Osteoblast (primary cell): ENCODE measurements around the gene ELOVL2. TPM values are rescaled to one million over a fixed set of nuclear protein-coding genes. Genes with fewer than 3 reads are reported as not detected.

Experiments
- DNase-seq: peaks from one replicate; pipeline ENCODE4 v3.0.0; 2011; ENCODE audit warnings: low spot score, mixed read lengths; ENCODE audit not compliant: insufficient read length; ENCODE audit errors: missing footprints
- H2AFZ ChIP-seq: 2 replicates; pipeline ENCODE4 v1.6.0; 2011; ENCODE audit warnings: mild to moderate bottlenecking, low read length
- H3K27ac ChIP-seq: 2 replicates; pipeline ENCODE4 v1.5.1; 2011; ENCODE audit warnings: mild to moderate bottlenecking, low read depth, low read length, moderate library complexity
- H3K27me3 ChIP-seq: 2 replicates; pipeline ENCODE4 v1.6.0; 2012; ENCODE audit warnings: mild to moderate bottlenecking, control low read depth, inconsistent platforms, low read length, moderate library complexity; ENCODE audit not compliant: insufficient read depth
- H3K36me3 ChIP-seq: 2 replicates; pipeline ENCODE4 v1.5.1; 2011; ENCODE audit warnings: mild to moderate bottlenecking, low read length, control low read depth, moderate library complexity; ENCODE audit not compliant: insufficient read depth
- H3K4me1 ChIP-seq: 2 replicates; pipeline ENCODE4 v1.5.1; 2011; ENCODE audit warnings: mild to moderate bottlenecking, low read length, control low read depth, moderate library complexity; ENCODE audit not compliant: insufficient read depth
- H3K4me2 ChIP-seq: 2 replicates; pipeline ENCODE4 v1.6.0; 2011; ENCODE audit warnings: mild to moderate bottlenecking, low read length; ENCODE audit not compliant: insufficient read depth
- H3K4me3 ChIP-seq: fragments of 200-600 bp; sonication (generic); 3 replicates; pipeline ENCODE4 v1.5.1; 2012; ENCODE audit warnings: mild to moderate bottlenecking, low read length, inconsistent platforms; ENCODE audit not compliant: insufficient read depth
- H3K79me2 ChIP-seq: 2 replicates; pipeline ENCODE4 v1.6.0; 2012; ENCODE audit warnings: mild to moderate bottlenecking, low read length, control low read depth, inconsistent platforms; ENCODE audit not compliant: insufficient read depth
- H3K9me3 ChIP-seq: 2 replicates; pipeline ENCODE4 v1.5.1; 2011; ENCODE audit warnings: low read depth, low read length, control low read depth
- H4K20me1 ChIP-seq: 2 replicates; pipeline ENCODE4 v1.6.0; 2012; ENCODE audit warnings: mild to moderate bottlenecking, low read length, control low read depth; ENCODE audit not compliant: insufficient read depth
- total RNA-seq: library from RNA; depleted of rRNA; stranded (reverse); fragments of >200 nt; gene quantifications from 2 replicates; pipeline ENCODE4 v1.2.3, GENCODE V29; 2012
- TF ChIP-seq, protein P1 (sequence below): IDR thresholded peaks from 2 replicates; pipeline ENCODE4 v1.5.1; 2011; ENCODE audit warnings: mild to moderate bottlenecking, low read depth, low read length, moderate library complexity; ENCODE audit errors: extremely low read depth

Gene ELOVL2
- total RNA-seq, 1 donor = under 0.01 TPM

DNA sequence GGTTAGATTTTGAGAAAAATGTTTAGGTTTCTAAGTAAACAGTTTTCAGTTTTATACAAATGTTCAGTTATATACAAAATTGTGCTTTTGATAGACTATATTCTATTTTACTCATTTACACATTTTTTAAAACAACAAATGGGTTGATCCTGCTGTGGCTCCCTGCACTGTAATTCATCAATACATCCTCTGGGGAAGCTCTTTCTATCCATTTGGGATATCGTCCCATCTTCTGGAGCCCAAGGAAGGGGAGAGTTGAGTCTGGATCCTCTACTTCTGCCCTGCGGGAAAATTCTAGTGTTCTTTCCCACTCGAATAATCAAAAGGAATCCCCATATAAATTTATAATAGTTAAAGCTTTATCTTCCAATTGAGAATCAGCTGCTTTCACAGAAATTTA lies 82.3 kb downstream of the ELOVL2 start:
- no peak overlapping the region for H3K4me3 ChIP-seq
- DNase-seq = no peak
- H4K20me1 ChIP-seq = no peaks in the 10 kb centered on the region
- H2AFZ ChIP-seq = no peak overlapping the region
- peaks cover 13% of the 10 kb centered on the region for H3K4me1 ChIP-seq
- H3K36me3 ChIP-seq = no peaks in the 10 kb centered on the region
- TF ChIP-seq, protein P1, sequence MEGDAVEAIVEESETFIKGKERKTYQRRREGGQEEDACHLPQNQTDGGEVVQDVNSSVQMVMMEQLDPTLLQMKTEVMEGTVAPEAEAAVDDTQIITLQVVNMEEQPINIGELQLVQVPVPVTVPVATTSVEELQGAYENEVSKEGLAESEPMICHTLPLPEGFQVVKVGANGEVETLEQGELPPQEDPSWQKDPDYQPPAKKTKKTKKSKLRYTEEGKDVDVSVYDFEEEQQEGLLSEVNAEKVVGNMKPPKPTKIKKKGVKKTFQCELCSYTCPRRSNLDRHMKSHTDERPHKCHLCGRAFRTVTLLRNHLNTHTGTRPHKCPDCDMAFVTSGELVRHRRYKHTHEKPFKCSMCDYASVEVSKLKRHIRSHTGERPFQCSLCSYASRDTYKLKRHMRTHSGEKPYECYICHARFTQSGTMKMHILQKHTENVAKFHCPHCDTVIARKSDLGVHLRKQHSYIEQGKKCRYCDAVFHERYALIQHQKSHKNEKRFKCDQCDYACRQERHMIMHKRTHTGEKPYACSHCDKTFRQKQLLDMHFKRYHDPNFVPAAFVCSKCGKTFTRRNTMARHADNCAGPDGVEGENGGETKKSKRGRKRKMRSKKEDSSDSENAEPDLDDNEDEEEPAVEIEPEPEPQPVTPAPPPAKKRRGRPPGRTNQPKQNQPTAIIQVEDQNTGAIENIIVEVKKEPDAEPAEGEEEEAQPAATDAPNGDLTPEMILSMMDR = no peak
- H3K9me3 ChIP-seq = no peaks in the 10 kb centered on the region
- no peak overlapping the region for H3K4me2 ChIP-seq
- no peaks in the 10 kb centered on the region for H3K79me2 ChIP-seq
- H3K27me3 ChIP-seq = peaks cover 3% of the 10 kb centered on the region
- H3K27ac ChIP-seq = no peak overlapping the region

DNA sequence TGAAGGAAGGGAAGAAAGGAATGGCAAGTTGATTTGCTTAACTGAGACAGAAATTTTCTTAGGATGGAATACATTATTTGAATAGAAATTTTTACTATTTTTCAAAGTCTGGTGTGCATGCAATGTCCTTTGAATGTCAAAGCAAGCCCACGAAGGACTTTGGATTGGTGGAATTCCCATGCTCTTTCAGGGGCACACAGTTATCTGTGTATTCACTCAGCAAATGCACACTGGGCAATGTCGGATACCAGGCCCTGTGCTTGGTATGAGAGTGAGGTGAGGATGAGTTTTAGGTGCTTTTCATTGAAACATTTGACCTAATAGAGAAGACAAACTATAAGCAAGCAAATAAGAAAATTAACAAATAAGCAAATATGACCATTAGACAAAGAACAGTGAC lies 83.9 kb downstream of the ELOVL2 start:
- Histone ChIP-seq H2AFZ (no peak overlapping the region), H3K9me3 (no peaks in the 10 kb centered on the region), H3K4me2 (no peak overlapping the region), H3K36me3 (no peaks in the 10 kb centered on the region), H3K4me1 (peaks cover 13% of the 10 kb centered on the region), H4K20me1 (no peaks in the 10 kb centered on the region), H3K27ac (no peak overlapping the region), H3K4me3 (no peak overlapping the region), H3K79me2 (no peaks in the 10 kb centered on the region), H3K27me3 (peaks cover 3% of the 10 kb centered on the region)
- TF ChIP-seq, protein P1 = no peak
- no peak for DNase-seq

DNA sequence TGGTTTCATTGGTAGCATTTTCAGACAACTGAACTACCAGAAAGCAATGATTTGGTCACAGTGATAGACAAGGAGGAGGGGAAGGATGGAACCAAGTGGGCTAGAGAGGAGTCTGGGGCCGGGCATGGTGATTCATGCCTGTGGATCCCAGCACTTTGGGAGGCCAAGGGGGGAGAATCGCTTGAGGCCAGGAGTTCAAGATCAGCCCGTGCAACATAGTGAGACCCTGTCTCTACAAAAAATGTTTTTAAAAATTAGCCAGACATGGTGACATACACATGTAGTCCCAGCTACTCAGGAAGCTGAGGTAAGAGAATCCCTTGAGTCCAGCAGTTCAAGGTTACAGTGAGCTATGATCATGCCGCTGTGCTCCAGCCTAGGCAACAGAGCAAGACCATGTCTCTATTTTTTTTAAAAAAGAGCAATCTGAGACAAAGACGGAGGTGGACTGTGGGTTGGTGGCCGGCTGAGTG lies 86.7 kb downstream of the ELOVL2 start:
- Histone ChIP-seq H3K4me1 (peaks cover 4% of the 10 kb centered on the region), H2AFZ (no peak overlapping the region), H3K36me3 (no peaks in the 10 kb centered on the region), H4K20me1 (no peaks in the 10 kb centered on the region), H3K27me3 (peaks cover 3% of the 10 kb centered on the region), H3K4me3 (no peak overlapping the region), H3K79me2 (no peaks in the 10 kb centered on the region), H3K4me2 (no peak overlapping the region), H3K9me3 (no peaks in the 10 kb centered on the region), H3K27ac (no peak overlapping the region)
- TF ChIP-seq, protein P1 = no peak
- DNase-seq = no peak

DNA sequence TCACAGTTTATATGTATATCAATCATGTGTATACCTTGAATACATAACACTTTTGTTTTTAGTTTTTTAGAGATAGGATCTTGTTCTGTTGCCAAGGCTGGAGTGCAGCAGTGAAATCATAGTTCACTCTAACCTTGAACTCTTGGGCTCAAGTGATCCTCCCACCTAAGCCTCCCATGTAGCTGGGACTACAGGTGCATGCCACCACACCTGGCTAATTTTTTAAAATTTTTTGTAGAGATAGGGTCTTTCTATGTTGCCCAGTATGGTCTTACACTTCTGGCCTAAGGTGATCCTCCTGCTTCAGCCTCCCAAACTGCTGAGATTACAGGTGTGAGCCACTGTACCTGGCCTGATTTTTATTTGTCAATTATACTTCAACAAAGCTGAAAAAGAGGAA lies 87.3 kb downstream of the ELOVL2 start:
- Histone ChIP-seq H3K36me3 (no peaks in the 10 kb centered on the region), H3K9me3 (no peaks in the 10 kb centered on the region), H3K27ac (no peak overlapping the region), H2AFZ (no peak overlapping the region), H3K79me2 (no peaks in the 10 kb centered on the region), H3K4me1 (peaks cover 5% of the 10 kb centered on the region), H3K4me2 (no peak overlapping the region), H3K27me3 (peaks cover 3% of the 10 kb centered on the region), H4K20me1 (no peaks in the 10 kb centered on the region), H3K4me3 (no peak overlapping the region)
- no peak for DNase-seq
- TF ChIP-seq, protein P1 = no peak
